OCI-LY7 (cell line): ENCODE measurements around the gene KRT24. TPM values are rescaled to one million over a fixed set of nuclear protein-coding genes. Genes with fewer than 3 reads are reported as not detected.

Experiments
- BruUV-seq: library from RNA; stranded (reverse); fragments of 400-500 nt; replicated peaks from 2 replicates; lab custom pipeline; 2021; lab: Mats Ljungman, UMichigan
- CTCF ChIA-PET: fragments of 300-600 bp; sonication (Branson Sonifier 250); formaldehyde crosslinking; loops from one replicate; lab custom pipeline; 2022; ENCODE audit warnings: antibody characterized with exemption; ENCODE audit not compliant: unreplicated experiment; lab: Charles Lee
- POLR2A ChIA-PET: fragments of 300-600 bp; sonication (Branson Sonifier 250); formaldehyde crosslinking; loops from one replicate; lab custom pipeline; 2022; ENCODE audit warnings: antibody characterized with exemption; lab: Charles Lee
- DNase-seq: peaks from one replicate; pipeline ENCODE4 v3.0.0-alpha.2; 2015; ENCODE audit warnings: low spot score
- H2AFZ ChIP-seq: fragments of 200-600 bp; sonication (generic), shearing (Covaris generic); 2 replicates; pipeline ENCODE4 v1.6.1; 2014; ENCODE audit warnings: mild to moderate bottlenecking, antibody characterized with exemption, low read length, moderate library complexity
- H3K27ac ChIP-seq: fragments of 200-600 bp; sonication (generic); 2 replicates; pipeline ENCODE4 v1.5.1; 2014; ENCODE audit warnings: mixed run types, low read depth, mild to moderate bottlenecking, moderate library complexity, low read length, inconsistent platforms; ENCODE audit not compliant: poor library complexity, severe bottlenecking
- H3K36me3 ChIP-seq: fragments of 200-600 bp; sonication (generic); 2 replicates; pipeline ENCODE4 v1.6.1; 2014; ENCODE audit warnings: mild to moderate bottlenecking, antibody characterized with exemption, low read length, moderate library complexity, mixed read lengths; ENCODE audit not compliant: insufficient read depth
- H3K4me1 ChIP-seq: fragments of 200-600 bp; sonication (generic); 2 replicates; pipeline ENCODE4 v1.5.1; 2014; ENCODE audit warnings: mild to moderate bottlenecking, low read length; ENCODE audit not compliant: insufficient read depth, poor library complexity, severe bottlenecking
- H3K4me2 ChIP-seq: fragments of 200-600 bp; sonication (generic); 2 replicates; pipeline ENCODE4 v1.6.1; 2014; ENCODE audit warnings: mild to moderate bottlenecking, low read length
- H3K4me3 ChIP-seq: fragments of 200-600 bp; sonication (generic); 2 replicates; pipeline ENCODE4 v1.5.1; 2014; ENCODE audit warnings: mild to moderate bottlenecking, low read depth, low read length; ENCODE audit not compliant: poor library complexity, severe bottlenecking
- H3K79me2 ChIP-seq: fragments of 200-600 bp; sonication (generic); 2 replicates; pipeline ENCODE4 v1.6.1; 2016; ENCODE audit warnings: low read depth, mild to moderate bottlenecking, low read length, moderate library complexity, mixed read lengths; ENCODE audit not compliant: insufficient read depth
- H3K9me2 ChIP-seq: fragments of 200-600 bp; sonication (generic); 2 replicates; pipeline ENCODE4 v1.6.1; 2016; ENCODE audit warnings: mild to moderate bottlenecking, low read length, mixed read lengths; ENCODE audit not compliant: insufficient read depth
- H3K9me3 ChIP-seq: fragments of 200-600 bp; sonication (generic); 2 replicates; pipeline ENCODE4 v1.6.1; 2014; ENCODE audit warnings: mild to moderate bottlenecking, mixed run types, low read length, mixed read lengths
- H4K20me1 ChIP-seq: fragments of 200-600 bp; sonication (generic); 2 replicates; pipeline ENCODE4 v1.6.1; 2014; ENCODE audit warnings: mild to moderate bottlenecking, antibody characterized with exemption, low read length, moderate library complexity, mixed read lengths; ENCODE audit not compliant: insufficient read depth
- CTCF ChIP-seq: fragments of 200-600 bp; sonication (generic); conservative IDR thresholded peaks from 2 replicates; pipeline ENCODE4 v1.5.1; 2014; ENCODE audit warnings: mild to moderate bottlenecking, antibody characterized with exemption, low read length, moderate library complexity, mixed read lengths
- EZH2phosphoT487 ChIP-seq: fragments of 200-600 bp; sonication (generic); IDR thresholded peaks from 2 replicates; pipeline ENCODE4 v1.6.1; 2018; ENCODE audit warnings: low read depth, borderline replicate concordance, mild to moderate bottlenecking, mixed run types, antibody characterized with exemption, low read length, moderate library complexity, mixed read lengths
- intact Hi-C: fragments of 100-400 bp; cut with micrococcal nuclease; formaldehyde crosslinking; loops from one replicate; pipeline ENCODE4 v1.10.0; 2022; ENCODE audit not compliant: unreplicated experiment
- total RNA-seq, 2 experiments: library from RNA; depleted of rRNA in 1 of 2; stranded (reverse); fragments of >200 nt in 1 of 2; shearing (Covaris generic) in 1 of 2; gene quantifications; 2 replicates each; pipeline ENCODE4 v1.2.3, GENCODE V29; 2014 to 2022

The KRT24 gene
- total RNA-seq, 2 experiments from 2014 or later: not detected

- ChIA-PET POLR2A (no interaction called here), CTCF (no interaction called here)
- no peak for DNase-seq
- no peaks in the 10 kb centered on the region for H3K4me1 ChIP-seq
- H3K4me2 ChIP-seq: no peak overlapping the region
- TF ChIP-seq CTCF (no peak), EZH2phosphoT487 (no peak)
- no peak overlapping the region for H3K27ac ChIP-seq
- H3K79me2 ChIP-seq: no peaks in the 10 kb centered on the region
- H4K20me1 ChIP-seq: no peaks in the 10 kb centered on the region
- no peaks in the 10 kb centered on the region for H3K9me2 ChIP-seq
- no peak overlapping the region for H2AFZ ChIP-seq
- intact Hi-C loops: no loop called here
- BruUV-seq: no TSS peak
- H3K4me3 ChIP-seq: no peak overlapping the region
- no peaks in the 10 kb centered on the region for H3K36me3 ChIP-seq
- no peaks in the 10 kb centered on the region for H3K9me3 ChIP-seq
These were observed 24.0 kb downstream of the KRT24 start for GRCh38 chr17:40679523-40679907.

GRCh38 chr17:40678902-40679522, 24.5 kb downstream of the KRT24 start:
- Histone ChIP-seq H3K79me2 (no peaks in the 10 kb centered on the region), H3K9me2 (no peaks in the 10 kb centered on the region), H4K20me1 (no peaks in the 10 kb centered on the region), H3K4me1 (no peaks in the 10 kb centered on the region), H3K36me3 (no peaks in the 10 kb centered on the region), H3K4me2 (no peak overlapping the region), H2AFZ (no peak overlapping the region), H3K9me3 (no peaks in the 10 kb centered on the region), H3K4me3 (no peak overlapping the region), H3K27ac (no peak overlapping the region)
- ChIA-PET POLR2A (interaction anchor here (0.8 kb wide), 1 partner anchor 57 kb away, joined by 4 read pairs; no protein-coding TSS in a partner anchor), CTCF (no interaction called here)
- no peak for DNase-seq
- TF ChIP-seq CTCF: no peak
- no peak for TF ChIP-seq EZH2phosphoT487
- BruUV-seq: no TSS peak
- intact Hi-C loops: no loop called here

- H3K9me3 ChIP-seq: no peaks in the 10 kb centered on the region
- POLR2A ChIA-PET: no interaction called here
- no peaks in the 10 kb centered on the region for H3K36me3 ChIP-seq
- H3K27ac ChIP-seq: no peak overlapping the region
- H3K9me2 ChIP-seq: no peaks in the 10 kb centered on the region
- H3K4me3 ChIP-seq: no peak overlapping the region
- intact Hi-C loops: no loop called here
- no peak for TF ChIP-seq CTCF
- TF ChIP-seq EZH2phosphoT487: no peak
- no peak overlapping the region for H2AFZ ChIP-seq
- H3K4me1 ChIP-seq: no peaks in the 10 kb centered on the region
- no peaks in the 10 kb centered on the region for H3K79me2 ChIP-seq
- no peak overlapping the region for H3K4me2 ChIP-seq
- DNase-seq: no peak
- CTCF ChIA-PET: no interaction called here
- H4K20me1 ChIP-seq: no peaks in the 10 kb centered on the region
- no TSS peak for BruUV-seq
These were observed 27.6 kb downstream of the KRT24 start for GRCh38 chr17:40675905-40676304.
